CD4-positive, alpha-beta T cell (primary cell): ENCODE results near the gene NRTN. TPM values are rescaled to one million over a fixed set of nuclear protein-coding genes. Genes with fewer than 3 reads are reported as not detected.
"Not testable (repeated sequence)": the region's sequence is repeated elsewhere in the genome, so short reads cannot be mapped to it uniquely, and the experiment has no call there.

ENCODE experiments used
- ATAC-seq: fragments of 200-7000 bp; cut with Tn5 transposase; one replicate; pipeline ENCODE4 v1.10.0; 2022; ENCODE audit warnings: mild to moderate bottlenecking; ENCODE audit not compliant: poor library complexity
- CTCF ChIA-PET: fragments of 350-600 bp; sonication (Branson Sonifier 250); formaldehyde crosslinking; loops from one replicate; lab custom pipeline; 2021; ENCODE audit warnings: antibody characterized with exemption, inconsistent platforms; lab: Charles Lee
- POLR2A ChIA-PET: fragments of 350-600 bp; sonication (Branson Sonifier 250); formaldehyde crosslinking; loops from one replicate; lab custom pipeline; 2021; ENCODE audit warnings: antibody characterized with exemption, inconsistent platforms; lab: Charles Lee
- DNase-seq, 14 experiments: peaks; one replicate each; pipeline ENCODE4 v3.0.0-alpha.2; 2013 to 2020; ENCODE audit warnings: mixed read lengths in 2 of 14
- H3K27ac ChIP-seq, 2 donors: one replicate each; pipeline versions ENCODE4 v1.5.1 to v1.7.0; 2013; ENCODE audit warnings: low read length in 2 of 2, low read depth in 1 of 2, mild to moderate bottlenecking in 1 of 2
- H3K27me3 ChIP-seq, 2 experiments: 1 replicate in 1 of 2; 2 replicates in 1 of 2; pipeline versions ENCODE4 v1.6.1 to v1.7.0; 2013; ENCODE audit warnings: low read length in 2 of 2, control low read depth in 1 of 2, mild to moderate bottlenecking in 1 of 2, moderate library complexity in 1 of 2; ENCODE audit not compliant: insufficient read depth in 2 of 2, control insufficient read depth in 1 of 2
- H3K36me3 ChIP-seq: one replicate; pipeline ENCODE4 v1.6.1; 2013; ENCODE audit warnings: low read length, control low read depth; ENCODE audit not compliant: insufficient read depth
- H3K4me1 ChIP-seq: one replicate; pipeline ENCODE4 v1.6.1; 2013; ENCODE audit warnings: low read length, control low read depth; ENCODE audit not compliant: insufficient read depth
- H3K4me3 ChIP-seq: one replicate; pipeline ENCODE4 v1.5.1; 2013; ENCODE audit warnings: mild to moderate bottlenecking, low read length, moderate library complexity
- H3K9me3 ChIP-seq, 2 experiments: 1 replicate in 1 of 2; 2 replicates in 1 of 2; pipeline versions ENCODE4 v1.6.1 to v1.7.0; 2013; ENCODE audit warnings: low read length in 2 of 2, mild to moderate bottlenecking in 2 of 2, control low read depth in 1 of 2, moderate library complexity in 1 of 2; ENCODE audit not compliant: control insufficient read depth in 1 of 2, insufficient read depth in 1 of 2
- H3K27ac Mint-ChIP-seq: one replicate; pipeline ENCODE4 v1.8.0; 2020; ENCODE audit warnings: mixed read lengths
- H3K27me3 Mint-ChIP-seq: one replicate; pipeline ENCODE4 v1.8.0; 2021; ENCODE audit warnings: mixed read lengths
- H3K36me3 Mint-ChIP-seq: one replicate; pipeline ENCODE4 v1.8.0; 2021; ENCODE audit warnings: low read depth, mixed read lengths
- H3K4me1 Mint-ChIP-seq: one replicate; pipeline ENCODE4 v1.8.0; 2021; ENCODE audit warnings: low read depth, mixed read lengths
- H3K4me3 Mint-ChIP-seq: one replicate; pipeline ENCODE4 v1.8.0; 2020; ENCODE audit warnings: mild to moderate bottlenecking, mixed read lengths
- H3K9me3 Mint-ChIP-seq: one replicate; pipeline ENCODE4 v1.8.0; 2020; ENCODE audit warnings: mixed read lengths
- intact Hi-C, 2 experiments: fragments of 100-400 bp; cut with DNase I in 1 of 2; cut with micrococcal nuclease in 1 of 2; formaldehyde crosslinking; loops; one replicate each; pipeline versions ENCODE4 v1.15.1 to v1.9.0; 2023 to 2025; cut with DNase I, micrococcal nuclease
- total RNA-seq, 174 experiments: library from RNA in 2 of 174; stranded (reverse) in 2 of 174; gene quantifications; one replicate each; pipeline ENCODE4 v1.2.3 and lab custom pipeline; 2021 to 2026
- TF ChIP-seq, protein P1 (sequence below): fragments of 200-600 bp; IDR thresholded peaks from one replicate; pipeline ENCODE4 v1.8.0; 2022; ENCODE audit warnings: antibody characterized with exemption, mild to moderate bottlenecking

The NRTN gene
- total RNA-seq, 2 experiments from 2014 or later: 1.5 to 1.6 TPM

DNA sequence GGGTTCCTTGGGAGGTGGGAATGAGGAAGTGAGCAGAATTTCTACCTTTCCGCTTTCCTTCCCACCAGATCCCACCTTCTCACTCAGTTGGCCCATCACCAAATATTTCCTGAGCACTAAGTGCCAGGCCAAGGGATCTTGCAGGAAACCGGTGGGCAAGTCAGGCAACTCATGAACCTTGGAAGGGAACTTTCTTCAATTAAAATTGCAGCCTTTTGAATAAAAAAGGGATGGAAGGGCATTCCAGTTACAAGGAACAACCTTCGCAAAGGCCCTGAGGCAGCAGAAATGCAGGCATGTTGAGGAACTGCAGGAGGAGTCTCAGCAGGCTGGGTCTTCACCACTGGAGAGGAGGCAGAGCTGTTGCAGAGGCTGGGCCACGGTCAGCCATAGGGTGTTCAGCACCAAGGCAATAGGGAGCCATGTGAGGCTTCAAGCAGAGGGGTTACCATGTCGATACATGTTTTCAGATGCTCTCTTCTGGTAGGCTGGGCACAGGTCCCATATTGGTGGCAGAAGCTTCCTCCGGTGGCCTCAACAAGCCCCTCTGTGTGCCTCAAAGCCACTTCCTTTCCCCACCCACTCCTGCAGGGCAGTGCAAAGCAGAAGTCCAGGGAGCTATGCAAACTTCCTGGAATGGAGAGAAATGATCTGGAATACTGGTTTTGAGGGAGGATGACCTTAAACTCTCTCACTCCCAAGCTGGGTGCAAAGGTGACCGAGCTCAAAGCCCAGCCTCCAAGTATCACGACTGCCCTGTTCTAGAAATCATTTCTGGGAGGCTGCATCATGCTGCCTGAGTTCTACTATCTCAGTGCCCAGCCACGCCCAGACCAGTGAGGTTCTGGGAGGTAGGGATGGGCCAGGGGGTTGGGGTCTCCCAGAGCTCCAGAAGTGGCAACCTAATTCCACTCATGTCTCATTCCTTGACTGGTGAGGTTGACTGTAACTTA lies 34.5 kb downstream of the NRTN start, which contains the start of gene FUT6:
TSS of gene FUT6 (minus strand) at position 638 of the 953 bp plus-strand sequence. CDS start 7,135 bp downstream, outside the sequence.
- no peak within 1 kb of the TSS for H3K4me3 ChIP-seq
- Mint-ChIP-seq H3K4me3 (no peak within 1 kb of the TSS), H3K27me3 (peaks cover 8% of the 10 kb centered on the region), H3K9me3 (no peaks in the 10 kb centered on the region), H3K36me3 (no peaks in the 10 kb centered on the region), H3K27ac (no peak within 1 kb of the TSS), H3K4me1 (no peaks in the 10 kb centered on the region)
- CTCF ChIA-PET: interaction anchor here (1.2 kb wide), 1 partner anchor 35 kb away, joined by 3 read pairs; no protein-coding TSS in a partner anchor
- H3K27me3 ChIP-seq: peaks cover 0 to 5% of the 10 kb centered on the region in 2 experiments
- ATAC-seq: no peak
- no peak within 1 kb of the TSS for H3K27ac ChIP-seq
- no peak for DNase-seq
- no peaks in the 10 kb centered on the region for H3K36me3 ChIP-seq
- POLR2A ChIA-PET: no interaction called here
- intact Hi-C loops: no loop called here
- no peaks in the 10 kb centered on the region for H3K9me3 ChIP-seq
- no peaks in the 10 kb centered on the region for H3K4me1 ChIP-seq
- TF ChIP-seq, protein P1, sequence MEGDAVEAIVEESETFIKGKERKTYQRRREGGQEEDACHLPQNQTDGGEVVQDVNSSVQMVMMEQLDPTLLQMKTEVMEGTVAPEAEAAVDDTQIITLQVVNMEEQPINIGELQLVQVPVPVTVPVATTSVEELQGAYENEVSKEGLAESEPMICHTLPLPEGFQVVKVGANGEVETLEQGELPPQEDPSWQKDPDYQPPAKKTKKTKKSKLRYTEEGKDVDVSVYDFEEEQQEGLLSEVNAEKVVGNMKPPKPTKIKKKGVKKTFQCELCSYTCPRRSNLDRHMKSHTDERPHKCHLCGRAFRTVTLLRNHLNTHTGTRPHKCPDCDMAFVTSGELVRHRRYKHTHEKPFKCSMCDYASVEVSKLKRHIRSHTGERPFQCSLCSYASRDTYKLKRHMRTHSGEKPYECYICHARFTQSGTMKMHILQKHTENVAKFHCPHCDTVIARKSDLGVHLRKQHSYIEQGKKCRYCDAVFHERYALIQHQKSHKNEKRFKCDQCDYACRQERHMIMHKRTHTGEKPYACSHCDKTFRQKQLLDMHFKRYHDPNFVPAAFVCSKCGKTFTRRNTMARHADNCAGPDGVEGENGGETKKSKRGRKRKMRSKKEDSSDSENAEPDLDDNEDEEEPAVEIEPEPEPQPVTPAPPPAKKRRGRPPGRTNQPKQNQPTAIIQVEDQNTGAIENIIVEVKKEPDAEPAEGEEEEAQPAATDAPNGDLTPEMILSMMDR: no peak

DNA sequence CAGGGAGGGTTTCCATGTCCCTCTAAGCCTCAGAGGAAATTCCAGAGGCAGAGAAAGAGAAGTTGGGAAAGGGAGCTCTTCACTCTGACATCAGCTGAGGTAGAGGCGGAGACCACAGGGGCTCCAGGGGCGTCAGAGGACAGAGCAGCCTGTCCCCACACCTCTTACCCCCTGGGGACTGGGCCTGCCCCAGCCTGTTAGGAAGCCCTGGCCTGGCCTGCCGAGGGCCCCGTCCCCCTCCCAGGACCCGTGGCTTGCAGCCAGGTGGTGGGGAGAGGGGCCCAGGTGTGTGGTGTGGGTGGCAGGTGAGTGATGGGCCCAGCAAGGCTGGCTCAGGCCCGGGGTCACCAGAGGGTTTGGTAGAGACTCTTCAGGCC lies 36.9 kb downstream of the NRTN start:
- H3K27me3 ChIP-seq, POLR2A ChIA-PET, H3K4me3 Mint-ChIP-seq, H3K4me3 ChIP-seq, ATAC-seq, H3K9me3 ChIP-seq, H3K36me3 ChIP-seq, CTCF ChIA-PET, H3K4me1 Mint-ChIP-seq, intact Hi-C loops, H3K36me3 Mint-ChIP-seq, H3K27me3 Mint-ChIP-seq, H3K9me3 Mint-ChIP-seq, DNase-seq, H3K4me1 ChIP-seq, H3K27ac ChIP-seq, H3K27ac Mint-ChIP-seq: not testable (repeated sequence)

DNA sequence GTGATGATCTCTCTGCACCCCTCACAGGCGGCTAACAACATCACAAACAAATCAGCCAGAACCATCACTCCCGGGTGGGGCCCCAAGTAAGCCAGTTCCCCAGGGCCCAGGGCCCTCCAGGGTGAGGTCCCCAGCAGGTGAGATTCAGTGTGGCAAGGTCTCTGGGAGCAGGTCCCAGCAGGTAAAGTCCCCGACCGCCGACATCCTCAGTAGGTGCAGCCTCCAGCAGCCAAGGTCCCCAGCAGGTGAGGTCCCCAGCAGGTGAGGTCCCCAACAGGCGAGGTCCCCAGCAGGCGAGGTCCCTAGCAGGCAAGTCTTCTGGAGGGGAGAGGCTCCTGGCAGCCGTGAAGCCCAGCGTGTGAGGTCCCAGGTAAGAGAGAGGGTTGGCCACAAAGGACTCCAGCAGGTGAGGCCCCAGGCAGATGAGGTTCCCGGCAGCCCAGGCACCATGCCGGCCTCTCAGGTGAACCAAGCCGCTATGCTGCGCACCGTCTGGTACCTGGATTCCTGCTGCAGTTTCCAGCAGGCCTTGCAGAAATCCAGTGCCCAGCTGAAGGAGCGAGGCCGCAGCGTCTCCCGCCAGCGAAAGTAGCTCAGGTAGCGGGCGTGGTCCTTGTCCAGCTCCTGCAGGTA lies 38.5 kb downstream of the NRTN start:
- Histone ChIP-seq H3K4me1 (no peaks in the 10 kb centered on the region), H3K36me3 (no peaks in the 10 kb centered on the region), H3K27me3 (peaks cover 0 to under 1% of the 10 kb centered on the region in 2 experiments), H3K9me3 (no peaks in the 10 kb centered on the region), H3K27ac (no peak overlapping the region), H3K4me3 (no peak overlapping the region)
- POLR2A ChIA-PET: no interaction called here
- TF ChIP-seq, protein P1: no peak
- CTCF ChIA-PET: no interaction called here
- Mint-ChIP-seq H3K27me3 (peaks cover 2% of the 10 kb centered on the region), H3K27ac (no peak overlapping the region), H3K4me3 (no peak overlapping the region), H3K9me3 (no peaks in the 10 kb centered on the region), H3K4me1 (no peaks in the 10 kb centered on the region), H3K36me3 (no peaks in the 10 kb centered on the region)
- intact Hi-C loops: no loop called here
- DNase-seq: no peak
- no peak for ATAC-seq
